Natural killer cell treated with Interleukin-12 subunit alpha and Interleukin-12 subunit beta and Interleukin-15 and Interleukin-18, amount 100 ng/mL, for 72 hours (primary cell): ENCODE results near the gene TTYH1. TPM values are rescaled to one million over a fixed set of nuclear protein-coding genes. Genes with fewer than 3 reads are reported as not detected.
"Not testable (repeated sequence)": the region's sequence is repeated elsewhere in the genome, so short reads cannot be mapped to it uniquely, and the experiment has no call there.

Experiments used
- ATAC-seq, 2 donors: fragments of 150-1000 bp; cut with Tn5 transposase in 1 of 2; sonication (Bioruptor Pico), chemical (Tn5 transposase) in 1 of 2; 2 replicates each; pipeline ENCODE4 v1.10.0; 2021
- DNase-seq: peaks from one replicate; pipeline ENCODE4 v3.0.0; 2022; ENCODE audit warnings: low spot score
- H3K27ac Mint-ChIP-seq, 2 donors: 1 replicate in 1 of 2; 2 replicates in 1 of 2; pipeline ENCODE4 v1.8.0; 2022; ENCODE audit warnings: mixed read lengths in 2 of 2, mild to moderate bottlenecking in 1 of 2, moderate library complexity in 1 of 2
- H3K27me3 Mint-ChIP-seq, 2 donors: 1 replicate in 1 of 2; 2 replicates in 1 of 2; pipeline ENCODE4 v1.8.0; 2022; ENCODE audit warnings: mixed read lengths in 2 of 2
- H3K36me3 Mint-ChIP-seq: one replicate; pipeline ENCODE4 v1.8.0; 2022; ENCODE audit warnings: mixed read lengths
- H3K4me1 Mint-ChIP-seq, 2 donors: 1 replicate in 1 of 2; 2 replicates in 1 of 2; pipeline ENCODE4 v1.8.0; 2022; ENCODE audit warnings: low read depth in 2 of 2, mixed read lengths in 2 of 2, mild to moderate bottlenecking in 1 of 2
- H3K4me3 Mint-ChIP-seq: one replicate; pipeline ENCODE4 v1.8.0; 2022; ENCODE audit warnings: mixed read lengths
- H3K9me3 Mint-ChIP-seq: 2 replicates; pipeline ENCODE4 v1.8.0; 2022; ENCODE audit warnings: mixed read lengths
- total RNA-seq, 2 donors: library from RNA; stranded (reverse); gene quantifications; one replicate each; pipeline ENCODE4 v1.2.3, GENCODE V29; 2022

The TTYH1 gene
- total RNA-seq, 2 donors from 2014 or later = 0.31 to 0.73 TPM

GRCh38 chr19:54382041-54382440, 33.2 kb upstream of the TTYH1 start:
- Mint-ChIP-seq H3K4me1 (peaks cover 23 to 41% of the 10 kb centered on the region in 2 donors), H3K27me3 (peaks cover 0 to 15% of the 10 kb centered on the region in 2 donors)
- not testable (repeated sequence) for H3K36me3 Mint-ChIP-seq, ATAC-seq, H3K9me3 Mint-ChIP-seq, H3K4me3 Mint-ChIP-seq, H3K27ac Mint-ChIP-seq, DNase-seq

GRCh38 chr19:54383330-54383729, 31.9 kb upstream of the TTYH1 start:
- H3K4me3 Mint-ChIP-seq = peak overlapping the region; percentile 49
- DNase-seq (no peak), ATAC-seq (no peak)
- H3K36me3 Mint-ChIP-seq = no peaks in the 10 kb centered on the region
- peaks cover 3% of the 10 kb centered on the region for H3K9me3 Mint-ChIP-seq
- H3K27ac Mint-ChIP-seq = peak overlapping the region in 1 of 2 donors; percentile 20
- H3K27me3 Mint-ChIP-seq = peaks cover 0 to 15% of the 10 kb centered on the region in 2 donors
- peaks cover 22 to 47% of the 10 kb centered on the region in 2 donors for H3K4me1 Mint-ChIP-seq

GRCh38 chr19:54387991-54388801, 27.1 kb upstream of the TTYH1 start:
- DNase-seq (no peak), ATAC-seq (peak; percentile 62 to 63)
- peaks cover 10 to 13% of the 10 kb centered on the region in 2 donors for H3K27me3 Mint-ChIP-seq
- H3K4me3 Mint-ChIP-seq = peak overlapping the region; percentile 96
- peaks cover 21 to 48% of the 10 kb centered on the region in 2 donors for H3K4me1 Mint-ChIP-seq
- H3K9me3 Mint-ChIP-seq = no peaks in the 10 kb centered on the region
- H3K36me3 Mint-ChIP-seq = no peaks in the 10 kb centered on the region
- H3K27ac Mint-ChIP-seq = peak overlapping the region; percentile 74 to 79

GRCh38 chr19:54388802-54389139, 26.5 kb upstream of the TTYH1 start:
- H3K4me3 Mint-ChIP-seq = peak overlapping the region; percentile 96
- H3K9me3 Mint-ChIP-seq = no peaks in the 10 kb centered on the region
- H3K27ac Mint-ChIP-seq = peak overlapping the region; percentile 74 to 79
- H3K27me3 Mint-ChIP-seq = peaks cover 12 to 14% of the 10 kb centered on the region in 2 donors
- H3K36me3 Mint-ChIP-seq = no peaks in the 10 kb centered on the region
- H3K4me1 Mint-ChIP-seq = peaks cover 17 to 44% of the 10 kb centered on the region in 2 donors
- DNase-seq (no peak), ATAC-seq (peak; percentile 8 to 78)

- Mint-ChIP-seq H3K4me3 (peak overlapping the region; percentile 96), H3K27me3 (peaks cover 12 to 14% of the 10 kb centered on the region in 2 donors), H3K9me3 (no peaks in the 10 kb centered on the region), H3K27ac (peak overlapping the region in 1 of 2 donors; percentile 74), H3K4me1 (peaks cover 17 to 44% of the 10 kb centered on the region in 2 donors), H3K36me3 (no peaks in the 10 kb centered on the region)
- ATAC-seq (peak in 1 of 2 donors; percentile 15), DNase-seq (no peak)
Measured at GRCh38 chr19:54389553-54389952, 25.7 kb upstream of the TTYH1 start.

- H3K4me3 Mint-ChIP-seq = peak overlapping the region; percentile 21
- peaks cover 17 to 36% of the 10 kb centered on the region in 2 donors for H3K4me1 Mint-ChIP-seq
- DNase-seq = peak; percentile 74
- H3K9me3 Mint-ChIP-seq = no peaks in the 10 kb centered on the region
- H3K27me3 Mint-ChIP-seq = peaks cover 12 to 14% of the 10 kb centered on the region in 2 donors
- ATAC-seq = peak in 1 of 2 donors; percentile 68
- peak overlapping the region; percentile 52 to 74 for H3K27ac Mint-ChIP-seq
- no peaks in the 10 kb centered on the region for H3K36me3 Mint-ChIP-seq
Measured at GRCh38 chr19:54390942-54391577, 24.2 kb upstream of the TTYH1 start.

GRCh38 chr19:54391589-54392061, 23.6 kb upstream of the TTYH1 start:
- H3K4me1 Mint-ChIP-seq = peaks cover 17 to 36% of the 10 kb centered on the region in 2 donors
- no peak for DNase-seq
- H3K9me3 Mint-ChIP-seq = no peaks in the 10 kb centered on the region
- no peaks in the 10 kb centered on the region for H3K36me3 Mint-ChIP-seq
- peak in 1 of 2 donors; percentile 25 for ATAC-seq
- peaks cover 12 to 14% of the 10 kb centered on the region in 2 donors for H3K27me3 Mint-ChIP-seq
- H3K4me3 Mint-ChIP-seq = no peak overlapping the region
- no peak overlapping the region for H3K27ac Mint-ChIP-seq

GRCh38 chr19:54392105-54392504, 23.2 kb upstream of the TTYH1 start:
- no peaks in the 10 kb centered on the region for H3K36me3 Mint-ChIP-seq
- no peak overlapping the region for H3K27ac Mint-ChIP-seq
- no peak overlapping the region for H3K4me3 Mint-ChIP-seq
- DNase-seq (no peak), ATAC-seq (no peak)
- peaks cover 12 to 14% of the 10 kb centered on the region in 2 donors for H3K27me3 Mint-ChIP-seq
- no peaks in the 10 kb centered on the region for H3K9me3 Mint-ChIP-seq
- peaks cover 17 to 36% of the 10 kb centered on the region in 2 donors for H3K4me1 Mint-ChIP-seq

GRCh38 chr19:54393381-54393780, 21.9 kb upstream of the TTYH1 start:
- DNase-seq = no peak
- H3K36me3 Mint-ChIP-seq = no peaks in the 10 kb centered on the region
- H3K9me3 Mint-ChIP-seq = no peaks in the 10 kb centered on the region
- H3K4me3 Mint-ChIP-seq = no peak overlapping the region
- peaks cover 13 to 24% of the 10 kb centered on the region in 2 donors for H3K4me1 Mint-ChIP-seq
- H3K27ac Mint-ChIP-seq = no peak overlapping the region
- ATAC-seq = no peak
- H3K27me3 Mint-ChIP-seq = peaks cover 12 to 14% of the 10 kb centered on the region in 2 donors

GRCh38 chr19:54395685-54396084, 19.6 kb upstream of the TTYH1 start:
- Mint-ChIP-seq H3K36me3 (no peaks in the 10 kb centered on the region), H3K4me3 (no peak overlapping the region), H3K27me3 (peaks cover 8 to 12% of the 10 kb centered on the region in 2 donors), H3K4me1 (peaks cover 6% of the 10 kb centered on the region in 2 donors), H3K9me3 (no peaks in the 10 kb centered on the region), H3K27ac (no peak overlapping the region)
- DNase-seq (no peak), ATAC-seq (no peak)

- ATAC-seq = no peak
- Mint-ChIP-seq H3K4me1 (no peaks in the 10 kb centered on the region), H3K36me3 (no peaks in the 10 kb centered on the region)
Measured at GRCh38 chr19:54399189-54399588, 16.1 kb upstream of the TTYH1 start.

GRCh38 chr19:54400913-54401312, 14.4 kb upstream of the TTYH1 start:
- Mint-ChIP-seq H3K9me3 (no peaks in the 10 kb centered on the region), H3K4me3 (no peak overlapping the region), H3K4me1 (no peaks in the 10 kb centered on the region), H3K27me3 (peaks cover 0 to 2% of the 10 kb centered on the region in 2 donors), H3K36me3 (no peaks in the 10 kb centered on the region), H3K27ac (no peak overlapping the region)
- no peak for ATAC-seq
- DNase-seq = no peak

More at GRCh38 chr19:54399189-54399588, 16.1 kb upstream of the TTYH1 start:
- Mint-ChIP-seq H3K27me3 (no peaks in the 10 kb centered on the region), H3K9me3 (no peaks in the 10 kb centered on the region), H3K4me3 (no peak overlapping the region), H3K27ac (no peak overlapping the region)
- DNase-seq = no peak

GRCh38 chr19:54403054-54403453, 12.2 kb upstream of the TTYH1 start:
- Mint-ChIP-seq H3K9me3 (no peaks in the 10 kb centered on the region), H3K36me3 (peaks cover 2% of the 10 kb centered on the region), H3K4me1 (peaks cover 0 to 1% of the 10 kb centered on the region in 2 donors), H3K27me3 (peaks cover 0 to 2% of the 10 kb centered on the region in 2 donors), H3K4me3 (no peak overlapping the region), H3K27ac (peak overlapping the region in 1 of 2 donors; percentile 5)
- DNase-seq (no peak), ATAC-seq (no peak)

- no peak for DNase-seq
- no peak overlapping the region for H3K27ac Mint-ChIP-seq
Measured at GRCh38 chr19:54405628-54406027, 9.6 kb upstream of the TTYH1 start.

More at GRCh38 chr19:54405628-54406027, 9.6 kb upstream of the TTYH1 start:
- Mint-ChIP-seq H3K36me3 (peaks cover 6% of the 10 kb centered on the region), H3K27me3 (peaks cover 2 to 5% of the 10 kb centered on the region in 2 donors), H3K4me3 (no peak overlapping the region), H3K4me1 (peaks cover 3 to 4% of the 10 kb centered on the region in 2 donors), H3K9me3 (no peaks in the 10 kb centered on the region)
- no peak for ATAC-seq
